ENCODE results near the gene CEBPA.

The CEBPA gene

DNA sequence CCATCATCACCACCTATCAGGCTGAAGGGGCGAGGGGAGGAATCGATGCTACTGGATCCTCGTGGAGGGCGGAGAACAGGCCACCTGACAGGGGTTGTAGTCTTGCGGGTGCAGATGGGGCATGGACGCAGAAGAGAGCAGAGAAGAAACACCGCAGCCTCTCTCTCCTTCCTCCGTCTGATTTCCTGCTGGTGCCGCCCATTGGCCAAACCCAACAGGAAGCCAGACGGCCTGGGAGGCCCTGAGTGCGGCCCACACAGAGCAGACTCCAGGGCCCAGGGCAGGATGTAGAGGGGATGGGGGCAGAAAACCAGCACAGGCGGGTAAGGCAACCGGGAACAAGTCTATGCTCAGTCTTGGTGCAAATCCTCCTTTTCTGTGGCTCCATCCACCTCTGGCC, 15.4 kb downstream of the CEBPA start:
- peak; percentile 41 for DNase-seq

DNA sequence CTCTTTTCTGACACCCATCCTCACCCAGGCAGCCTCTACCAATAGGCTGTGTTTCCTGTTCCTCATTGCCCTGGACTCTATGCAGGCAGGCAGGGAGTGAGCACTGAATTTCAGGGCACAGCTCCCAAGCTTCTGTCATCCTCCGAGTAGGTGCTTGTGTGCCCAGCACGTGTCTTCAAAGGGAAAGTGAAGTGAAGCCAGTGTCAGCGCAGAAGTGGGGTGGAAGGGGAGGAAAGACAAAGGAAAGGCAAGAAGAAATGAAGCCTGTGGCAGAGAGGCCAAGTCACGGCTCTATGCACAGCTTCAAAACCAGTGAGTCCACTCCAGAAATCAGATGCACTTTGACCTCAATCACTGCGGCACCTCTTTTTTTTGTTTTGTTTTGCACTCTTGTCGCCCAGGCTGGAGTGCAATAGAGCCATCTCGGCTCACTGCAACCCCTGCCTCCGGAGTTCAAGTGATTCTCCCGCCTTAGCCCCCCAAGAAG, 16.9 kb downstream of the CEBPA start:
- DNase-seq: no peak

DNA sequence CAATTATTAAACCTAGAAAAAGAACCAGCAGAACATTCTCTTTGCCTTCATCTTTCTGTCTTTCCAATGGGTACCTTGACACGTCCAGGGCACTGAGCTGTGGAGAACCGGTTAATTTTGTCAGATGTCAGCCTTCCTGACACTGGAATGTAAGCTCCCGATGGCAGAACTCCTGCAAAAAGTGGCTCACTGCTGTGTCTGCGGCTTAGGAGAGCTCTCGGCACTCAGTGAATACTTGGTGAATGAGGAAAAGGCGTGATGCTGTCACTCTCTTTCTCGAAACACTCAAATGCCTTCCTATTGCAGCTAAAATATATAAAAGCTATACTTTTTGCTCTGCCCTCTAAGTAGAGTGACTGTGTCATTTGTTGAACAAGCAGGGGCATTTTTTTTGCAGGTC, 17.6 kb downstream of the CEBPA start:
- DNase-seq: no peak

DNA sequence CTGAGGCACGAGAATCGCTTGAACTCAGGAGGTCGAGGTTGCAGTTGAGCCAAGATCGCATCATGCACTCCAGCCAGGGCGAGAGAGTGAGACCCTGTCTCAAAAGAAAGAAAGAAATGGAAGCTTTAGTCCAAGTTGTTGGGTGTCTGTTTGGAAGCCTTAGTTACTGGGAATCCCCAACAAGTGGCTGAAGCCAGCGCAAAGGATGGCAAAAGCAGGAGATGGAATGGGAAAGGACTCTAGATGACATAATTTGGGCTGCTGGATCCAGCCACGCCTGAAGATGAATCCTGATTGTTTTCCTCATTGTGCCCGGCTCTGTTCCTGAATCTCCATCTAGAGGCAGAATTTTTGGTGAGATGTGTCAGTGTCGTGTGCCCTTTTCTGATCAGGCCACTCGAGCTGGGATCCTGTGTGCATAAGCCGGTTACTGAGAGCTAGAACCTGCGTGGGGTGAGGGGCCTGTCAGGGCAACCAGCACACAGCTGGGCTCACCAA, 18.1 kb downstream of the CEBPA start:
- no peak for DNase-seq

DNA sequence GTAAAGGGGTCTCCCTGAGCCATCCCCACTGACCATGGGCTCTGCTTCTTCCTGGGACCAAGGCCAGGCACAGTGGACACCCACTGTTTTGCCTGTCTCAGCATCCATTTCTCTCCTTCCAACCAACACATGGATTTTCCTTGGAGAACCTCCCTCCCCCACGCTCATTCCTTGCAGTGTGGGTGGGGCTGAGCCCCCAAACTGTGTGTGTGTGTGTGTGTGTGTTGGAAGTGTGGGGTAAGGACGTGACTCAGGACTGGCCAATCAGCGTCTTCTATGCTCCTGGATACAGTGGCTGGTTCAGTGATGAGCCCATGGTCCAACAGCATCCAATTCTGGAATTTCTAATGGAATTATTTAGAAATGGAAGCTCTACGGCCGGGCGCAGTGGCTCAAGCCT, 18.7 kb downstream of the CEBPA start:
- DNase-seq: no peak

DNA sequence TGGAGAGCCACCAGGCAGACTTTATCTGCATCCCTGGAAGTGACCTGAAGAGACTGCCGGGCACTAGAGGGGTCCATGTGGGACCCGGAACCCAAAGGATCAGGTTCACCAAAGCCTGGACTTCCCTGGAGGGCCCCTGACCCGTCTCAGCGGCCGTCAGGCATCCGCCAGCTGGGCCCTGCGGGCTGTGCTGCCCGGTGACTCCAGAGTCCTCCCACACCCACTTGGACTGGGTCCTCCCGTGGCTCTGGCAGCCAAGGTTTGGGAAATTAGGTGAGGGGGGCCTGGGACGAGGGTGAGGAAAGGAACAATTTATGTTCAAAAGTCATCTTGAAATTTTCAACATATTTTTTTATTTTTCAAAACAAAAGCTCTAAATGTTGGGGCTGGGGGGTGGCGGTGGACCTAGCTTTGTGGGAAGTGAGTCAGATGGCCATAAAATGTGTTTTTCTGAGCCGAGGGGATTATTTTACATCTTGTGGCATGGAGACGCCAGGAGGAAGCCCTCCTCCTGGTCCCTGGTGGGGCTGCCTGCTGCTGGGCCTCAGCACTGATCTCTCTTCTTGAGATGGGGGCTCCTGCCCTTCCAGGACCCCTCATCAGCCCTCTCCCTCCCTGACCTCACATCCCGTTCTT, 20.2 kb downstream of the CEBPA start:
- DNase-seq: no peak

DNA sequence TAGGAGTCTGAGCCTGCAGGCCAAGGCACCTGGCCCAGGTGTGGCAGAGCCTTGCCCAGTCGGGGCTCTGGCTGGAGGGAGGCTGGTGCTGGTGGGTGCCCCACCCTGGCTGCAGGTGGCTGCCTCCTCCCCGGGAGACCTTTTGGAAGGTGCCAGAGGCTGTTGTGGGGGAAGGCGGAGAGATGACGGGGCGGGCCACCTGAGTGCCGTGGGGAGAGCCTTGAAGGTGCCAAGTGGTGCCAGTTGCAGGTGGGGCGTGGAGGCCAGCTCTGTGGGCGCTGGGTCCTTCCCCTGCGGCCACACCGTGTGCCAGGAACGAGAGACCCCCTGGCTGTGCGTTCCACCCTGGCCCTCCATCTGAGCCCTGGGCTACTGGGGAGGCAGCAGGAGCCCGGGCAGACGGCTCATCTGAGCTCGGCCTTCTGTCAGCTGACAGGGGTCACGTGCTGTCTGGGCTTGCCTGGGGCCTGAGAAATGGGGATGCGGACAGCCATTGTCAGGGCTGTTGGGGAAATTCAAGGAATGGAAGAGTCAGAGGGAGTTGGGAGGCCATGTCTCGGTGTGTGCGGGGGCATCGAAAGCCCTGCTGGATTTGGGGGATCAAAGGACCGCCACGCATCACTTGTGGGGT, 20.9 kb downstream of the CEBPA start:
- DNase-seq: no peak

DNA sequence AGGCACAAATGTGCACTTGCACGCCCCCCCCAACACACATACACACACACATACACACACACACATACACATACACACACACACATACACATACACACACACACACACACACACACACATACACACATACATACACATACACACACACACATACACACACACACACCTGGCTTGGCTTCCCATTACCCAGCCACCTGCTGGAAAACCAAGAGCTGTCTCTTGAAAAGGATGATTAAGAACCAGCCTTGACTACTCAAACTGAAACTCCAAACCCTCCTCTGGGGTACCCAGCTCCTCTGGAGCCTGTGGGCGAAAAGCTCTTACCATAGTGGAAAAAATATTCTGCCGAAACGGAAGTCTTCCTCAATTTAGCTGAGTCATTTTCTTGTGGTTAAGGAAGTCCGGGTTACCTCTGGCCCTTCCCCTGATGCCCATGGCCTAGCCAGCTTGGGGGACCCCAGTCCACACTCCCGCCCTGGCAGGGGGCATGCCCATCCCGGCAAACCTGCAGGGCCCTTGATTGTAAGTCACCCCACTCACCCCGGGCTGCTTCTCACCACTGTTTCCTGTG, 21.9 kb downstream of the CEBPA start:
- peak; percentile 94 for DNase-seq

DNA sequence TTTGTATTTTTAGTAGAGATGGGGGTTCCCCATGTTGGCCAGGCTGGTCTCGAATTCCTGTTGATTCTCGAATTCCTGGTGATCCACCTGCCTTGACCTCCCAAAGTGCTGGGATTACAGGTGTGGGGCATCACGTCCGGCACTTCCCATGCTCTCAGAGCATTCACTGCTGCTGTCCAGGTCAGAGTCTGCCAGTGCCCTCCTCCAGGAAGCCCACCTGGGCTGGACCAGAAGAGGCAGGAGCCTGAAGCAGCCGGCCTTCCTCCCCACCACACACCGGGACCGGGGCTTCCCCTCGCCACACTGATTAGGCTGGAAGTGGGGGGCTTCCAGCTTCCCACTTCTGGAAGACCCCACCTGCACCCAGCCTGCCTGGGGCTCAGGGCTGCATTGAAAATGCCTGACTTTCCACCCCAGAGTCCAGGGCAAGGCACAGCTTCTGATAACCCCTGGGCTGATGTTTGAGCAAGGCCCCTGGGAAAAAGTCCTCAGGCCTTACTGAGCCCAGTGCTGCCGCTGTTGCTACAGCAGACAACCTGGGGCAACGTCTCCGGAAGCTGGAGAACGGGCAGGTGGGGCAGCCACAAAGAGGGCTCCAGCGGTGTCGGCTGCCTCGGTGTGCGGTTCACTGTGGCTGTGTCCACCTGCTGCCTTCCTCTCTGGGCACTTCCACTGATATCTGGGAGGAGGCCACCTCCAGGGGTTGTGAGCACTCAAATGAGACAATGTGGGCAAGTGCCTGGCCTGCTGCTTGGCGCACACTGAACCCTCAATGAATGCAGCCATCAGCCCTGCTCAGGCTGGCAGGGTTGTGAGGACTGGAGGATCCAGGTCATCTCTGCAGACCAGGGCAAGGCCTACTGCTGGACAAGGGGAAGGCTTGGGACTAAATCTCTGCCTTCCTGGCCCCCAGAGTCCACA, 22.6 kb downstream of the CEBPA start:
- DNase-seq: no peak

DNA sequence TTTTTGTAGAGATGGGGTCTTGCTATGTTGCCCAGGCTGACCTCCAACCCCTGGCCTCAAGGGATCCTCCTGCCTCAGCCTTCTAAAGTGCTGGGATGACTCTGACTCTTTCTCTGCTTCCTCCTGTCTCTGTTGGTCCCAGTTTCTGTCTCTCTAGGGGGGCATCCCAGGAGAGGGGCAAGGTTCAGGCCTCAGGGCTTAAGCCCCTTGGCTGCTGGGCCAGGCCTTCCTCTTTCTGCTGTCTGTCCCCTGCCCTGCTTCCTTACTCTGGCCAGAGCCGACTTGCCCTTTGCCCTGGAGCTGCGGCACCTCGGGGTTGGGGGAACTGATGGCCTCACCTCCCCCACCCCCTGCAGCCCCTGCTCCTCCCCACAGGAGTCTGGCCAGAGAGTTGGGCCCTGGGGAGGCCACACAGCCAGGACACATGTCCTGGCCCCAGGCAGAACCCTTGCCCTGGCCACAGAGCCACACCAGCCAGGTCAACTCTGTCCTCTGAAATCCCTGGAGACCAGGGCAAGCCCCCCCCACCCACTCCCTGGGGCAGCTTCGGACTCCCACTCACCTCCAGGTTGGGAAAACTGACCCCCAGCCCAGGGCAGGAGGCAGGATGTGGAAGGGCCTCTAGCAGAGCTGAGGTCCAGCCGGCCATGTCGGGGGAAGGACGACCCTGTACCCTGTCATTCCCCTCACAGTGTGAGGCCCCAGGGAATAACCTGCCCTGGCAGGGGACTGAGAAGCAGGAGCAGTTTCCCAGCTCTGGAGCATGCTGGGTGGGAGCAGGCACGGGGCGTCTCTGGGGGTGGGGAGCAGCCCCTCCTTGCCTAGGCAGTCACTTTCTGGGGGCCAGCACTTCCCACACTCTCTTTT, 23.7 kb downstream of the CEBPA start:
- DNase-seq: no peak

DNA sequence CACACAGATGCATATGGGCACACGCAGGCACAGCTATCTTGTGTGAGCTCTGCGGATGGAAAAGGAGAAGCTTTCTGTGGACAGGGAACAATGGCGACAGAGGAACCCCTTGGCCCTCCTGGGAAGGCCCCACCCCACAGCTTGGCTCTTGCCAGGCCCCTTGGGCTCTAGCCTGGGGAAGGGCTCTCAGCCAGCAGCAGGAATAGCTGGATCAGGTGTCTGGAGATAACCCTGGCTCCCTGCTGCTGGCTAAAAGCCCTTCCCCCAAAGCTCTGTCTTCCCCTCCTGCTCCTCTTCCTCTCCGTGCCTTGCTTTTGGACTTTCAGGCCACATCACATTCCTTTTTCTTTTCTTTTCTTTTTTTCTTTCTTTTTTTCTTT, 24.3 kb downstream of the CEBPA start:
- no peak for DNase-seq

DNA sequence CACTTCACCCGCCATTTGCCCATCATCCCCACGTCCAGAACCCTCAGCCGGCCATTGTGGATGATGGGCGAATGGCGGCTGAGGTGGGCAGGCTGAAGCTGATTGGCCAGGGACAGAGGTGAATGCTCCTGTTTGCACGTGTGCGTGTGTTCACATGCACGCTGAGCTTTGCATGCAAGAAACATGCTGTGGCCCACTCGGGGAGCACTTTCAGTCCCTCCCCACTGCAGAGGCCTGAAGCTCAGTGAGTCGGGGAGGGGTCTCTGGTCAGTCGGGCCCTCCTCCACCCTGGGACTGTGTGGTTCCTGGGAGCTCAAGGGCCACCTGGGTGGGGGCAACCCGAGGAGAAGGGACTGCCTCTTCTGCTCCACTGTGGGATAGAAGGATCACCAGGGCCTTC, 24.9 kb downstream of the CEBPA start:
- no peak for DNase-seq

DNA sequence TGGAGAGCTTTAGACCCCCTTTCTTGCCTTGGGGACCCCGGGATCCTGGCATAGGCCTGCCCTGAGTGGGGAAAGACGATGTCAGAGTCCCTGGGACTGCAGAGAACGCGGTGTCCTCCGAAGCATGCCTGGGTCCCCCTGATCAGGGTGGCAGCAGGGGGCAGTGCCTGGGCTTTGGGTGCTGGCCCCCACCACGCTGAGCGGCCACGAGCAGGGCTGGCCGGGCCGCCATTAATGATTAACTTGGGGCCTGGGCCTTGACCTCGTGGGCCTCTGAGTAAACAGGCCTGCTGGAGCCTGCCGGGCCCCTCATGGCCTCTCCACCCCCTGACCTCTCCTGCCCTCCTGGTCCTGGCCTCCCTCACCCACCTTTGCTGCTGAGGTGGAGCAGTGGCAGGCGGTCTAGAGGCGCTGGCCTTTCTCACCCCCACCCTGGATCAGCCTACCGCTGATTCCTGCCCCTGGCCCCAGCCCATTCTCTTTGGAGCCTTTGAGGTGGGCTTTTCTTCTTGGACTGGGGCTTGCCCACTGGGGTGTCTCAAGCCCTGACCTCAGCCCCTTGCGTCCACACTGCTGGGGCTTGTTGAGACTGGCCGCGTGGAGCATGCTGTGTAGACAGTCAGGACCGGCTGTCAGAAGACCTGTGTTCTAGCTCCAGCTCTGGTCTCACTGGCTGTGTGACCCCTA, 26.3 kb downstream of the CEBPA start:
- no peak for DNase-seq

DNA sequence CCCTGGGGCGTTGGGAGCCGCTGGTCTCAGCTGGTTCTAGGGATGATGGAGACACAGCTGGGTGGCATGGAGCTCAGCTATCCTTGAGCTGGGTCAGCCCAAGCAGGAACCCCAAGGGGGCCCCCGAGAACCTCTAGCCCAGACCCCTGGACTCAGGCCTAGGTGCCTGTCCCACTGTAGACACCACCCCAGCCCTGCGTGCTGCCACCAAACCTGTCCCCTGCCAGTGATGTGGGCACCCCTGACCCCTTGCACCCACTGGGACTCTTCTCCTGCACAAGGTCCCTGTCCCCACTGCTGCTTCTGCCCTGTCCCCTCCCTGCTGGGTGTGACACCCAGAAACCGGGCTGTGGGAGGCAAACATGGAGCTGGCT, 26.8 kb downstream of the CEBPA start:
- DNase-seq: no peak

DNA sequence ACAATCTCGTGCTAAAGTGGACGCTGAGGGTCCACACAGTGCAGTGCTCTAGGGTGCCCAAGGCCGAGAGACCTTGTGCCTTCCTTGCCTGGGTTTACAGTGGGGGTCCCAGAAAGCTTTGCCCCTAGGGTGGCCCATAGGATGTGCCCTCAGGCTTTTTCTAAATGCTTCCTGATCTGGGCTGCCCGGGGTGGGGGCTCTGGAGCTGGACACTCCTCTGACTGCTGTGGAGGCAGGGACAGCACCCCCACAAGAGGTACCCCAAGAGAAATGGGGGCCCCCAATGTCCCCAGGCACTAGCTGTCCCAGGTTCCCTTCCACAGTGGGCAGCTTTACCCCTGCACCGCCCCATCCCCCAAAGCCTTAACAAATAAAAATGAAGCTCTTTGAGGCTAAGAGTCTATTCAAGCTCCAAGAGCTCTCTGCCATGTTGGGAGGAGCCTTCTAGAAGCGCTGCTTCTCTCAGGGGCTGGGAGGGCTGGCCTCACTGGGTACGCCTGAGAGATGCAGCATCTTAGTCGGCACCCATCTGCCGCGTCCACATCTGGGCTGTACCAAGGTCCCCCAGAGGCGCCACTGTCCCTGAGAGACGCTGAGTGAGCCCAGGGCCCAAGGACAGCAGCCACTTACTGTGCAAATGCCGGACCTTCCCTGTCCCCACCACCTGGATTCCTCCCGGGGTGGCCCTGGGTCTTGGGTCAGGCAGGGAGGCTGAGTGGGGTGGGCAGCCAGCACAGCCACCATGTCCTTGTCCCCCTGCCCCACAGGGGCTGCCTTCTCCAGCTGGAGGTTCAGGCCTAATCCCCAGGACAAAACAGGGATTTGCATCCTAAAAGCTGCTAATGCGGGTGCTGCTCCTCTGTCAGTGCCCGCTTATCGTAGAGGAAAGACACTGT, 27.4 kb downstream of the CEBPA start:
- no peak for DNase-seq

DNA sequence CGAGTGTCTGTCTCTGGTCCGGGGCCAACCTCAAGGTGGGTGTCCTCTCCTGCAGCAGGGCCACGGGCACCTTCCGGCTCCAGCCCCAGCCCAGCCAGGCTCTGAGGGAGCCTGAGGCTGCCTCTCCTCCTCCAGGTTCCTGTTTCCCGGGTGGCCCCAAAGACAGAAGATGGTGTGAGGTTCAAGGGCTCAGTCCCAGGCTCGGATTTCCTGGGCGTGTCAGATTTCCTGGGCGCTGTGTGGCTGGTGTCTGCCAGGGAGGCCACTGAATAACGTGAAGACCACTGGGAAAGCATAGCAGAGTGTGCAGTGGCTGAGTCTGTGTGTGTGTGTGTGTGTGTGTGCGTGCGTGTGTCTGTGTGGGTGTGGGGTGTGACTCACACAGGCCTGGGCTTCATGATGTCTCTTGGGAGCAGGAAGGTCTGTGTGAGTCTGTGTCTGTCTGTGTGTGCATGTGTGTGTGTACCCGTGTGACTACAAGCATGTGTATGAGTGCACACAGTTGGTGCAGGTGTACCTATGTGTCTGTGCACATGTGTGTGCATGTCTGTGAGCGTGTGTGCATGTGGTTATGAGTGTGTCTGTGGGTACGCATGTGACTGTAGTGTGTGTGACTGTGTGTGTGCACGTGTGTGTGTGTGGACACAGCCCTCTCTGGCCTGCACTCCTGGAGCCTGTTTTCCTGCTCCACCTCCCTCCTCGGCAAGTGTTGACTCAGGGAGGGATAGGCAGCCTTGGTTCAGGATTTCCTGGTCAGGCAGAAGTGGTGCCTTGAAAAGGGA, 28.3 kb downstream of the CEBPA start:
- DNase-seq: peak; percentile 26

DNA sequence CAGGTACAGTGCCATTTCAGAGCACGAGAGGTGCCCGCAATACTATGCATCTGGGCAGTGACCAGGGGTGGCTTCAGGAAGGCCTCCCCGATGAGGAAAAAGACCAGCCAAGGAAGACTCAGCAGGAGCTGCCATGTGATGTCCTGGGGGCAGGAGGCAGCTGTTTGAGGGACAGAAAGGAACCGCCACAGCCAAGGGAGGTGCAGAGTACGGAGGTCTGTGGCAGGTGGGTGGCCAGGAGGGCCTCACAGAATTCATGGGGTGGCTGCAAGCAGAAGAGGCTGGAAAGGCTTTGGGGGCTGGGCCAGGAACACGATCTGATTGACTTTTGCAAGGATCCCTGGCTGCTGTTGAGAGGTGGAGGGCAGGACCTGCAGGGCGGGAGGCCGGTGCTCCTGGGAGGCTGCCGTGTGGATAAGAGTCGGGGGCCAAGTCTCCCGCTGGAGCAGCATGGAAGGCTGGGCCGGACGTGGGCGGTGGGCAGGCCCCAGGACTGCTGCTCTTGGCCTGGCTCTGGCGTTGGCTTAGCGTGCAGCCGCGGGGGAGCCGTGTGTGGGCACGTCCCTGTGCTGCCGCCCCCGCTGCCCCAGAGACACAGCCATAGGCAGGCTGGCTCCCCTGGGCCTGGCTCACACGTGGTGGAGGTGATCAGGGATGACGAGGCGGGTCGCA, 29.1 kb downstream of the CEBPA start:
- DNase-seq: no peak

DNA sequence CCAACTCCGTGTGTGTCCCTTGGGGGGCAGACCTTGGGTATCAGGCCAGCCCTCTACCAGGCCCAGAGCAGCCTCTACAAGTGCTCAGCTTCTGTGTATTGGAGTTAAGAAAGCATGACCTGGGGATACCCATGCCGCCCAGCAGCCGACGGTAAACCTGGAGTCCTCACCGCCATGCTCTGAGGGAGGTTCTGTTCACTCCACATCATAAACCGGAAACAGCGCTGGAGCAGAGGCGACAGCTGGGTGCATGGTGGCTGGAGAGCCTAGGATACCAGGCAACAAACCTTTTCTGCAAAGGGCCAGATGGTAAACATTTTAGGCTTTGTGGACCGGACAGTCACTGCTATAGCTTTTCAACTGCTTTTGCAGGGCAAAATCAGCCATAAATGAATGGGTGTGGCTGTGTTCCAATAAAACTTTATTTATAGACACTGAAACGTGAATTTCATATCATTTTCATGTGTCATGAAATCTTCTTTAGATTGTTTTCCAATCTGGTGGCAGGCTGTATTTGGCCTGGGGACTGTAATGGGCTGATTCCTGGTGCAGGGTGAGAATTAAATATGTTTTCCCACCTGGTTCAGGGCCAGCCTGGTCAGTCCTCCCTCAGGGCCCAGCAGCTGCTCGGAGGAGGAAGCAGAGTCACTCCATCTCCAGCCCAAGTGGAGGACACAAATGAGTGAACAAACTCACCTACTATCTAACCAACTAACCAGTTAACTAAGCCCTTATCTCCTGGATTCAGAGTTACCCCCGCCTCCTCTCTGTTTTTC, 30.9 kb downstream of the CEBPA start:
- no peak for DNase-seq

Measured in activated CD4-positive, alpha-beta T cell treated with anti-CD3 and anti-CD28 coated beads, Interleukin-2, amount 50 U/mL, for 16 hours (primary cell).